ENCODE data around the gene KIF14. TPM values are rescaled to one million over a fixed set of nuclear protein-coding genes. Genes with fewer than 3 reads are reported as not detected.

Gene KIF14
- total RNA-seq, 1 experiment from 2014 or later, result 20.7 TPM

DNA sequence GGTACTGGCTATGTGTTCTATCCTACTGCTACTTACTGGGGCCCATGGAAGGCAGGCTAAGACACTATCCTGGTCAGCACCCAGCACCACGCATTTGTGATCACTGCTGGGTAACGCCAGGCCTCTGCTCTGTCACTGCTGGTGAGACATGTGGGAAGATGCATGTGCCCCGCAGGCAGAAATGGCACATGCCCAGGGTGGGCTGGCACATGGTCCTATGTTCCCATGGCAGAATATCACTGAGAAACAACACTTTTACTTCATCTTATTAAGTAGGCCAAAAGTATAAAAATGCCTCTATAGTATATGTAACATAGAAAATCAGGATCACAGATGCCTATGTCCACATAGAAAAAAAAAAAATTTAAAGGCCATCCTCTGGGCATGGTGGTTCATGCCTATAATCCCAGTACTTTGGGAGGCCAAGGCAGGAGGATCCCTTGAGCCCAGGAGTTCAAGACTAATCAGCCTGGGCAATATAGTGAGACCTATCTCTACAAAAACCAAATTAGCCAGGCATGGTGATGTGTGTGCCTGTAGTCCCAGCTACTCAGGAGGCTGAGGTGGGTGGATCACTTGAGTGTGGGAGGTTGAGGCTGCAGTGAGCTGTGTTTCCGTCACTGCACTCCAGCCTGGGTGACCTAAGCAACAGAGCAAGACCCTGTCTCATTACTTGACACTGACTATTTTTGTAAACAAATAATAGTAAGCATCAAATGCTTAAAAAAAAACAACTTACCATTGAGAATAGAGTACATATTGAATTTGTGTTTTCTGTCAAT lies 37.7 kb upstream of the KIF14 start:
- CTCF ChIA-PET, result interaction anchor here (1.0 kb wide), 1 partner anchor 22 kb away, joined by 3 read pairs; no protein-coding TSS in a partner anchor
- no peak for DNase-seq
- H3K4me1 Mint-ChIP-seq (ENCODE audit: low read depth, unreplicated experiment), result peaks cover 16% of the 10 kb centered on the region
- TF ChIP-seq, protein P1, sequence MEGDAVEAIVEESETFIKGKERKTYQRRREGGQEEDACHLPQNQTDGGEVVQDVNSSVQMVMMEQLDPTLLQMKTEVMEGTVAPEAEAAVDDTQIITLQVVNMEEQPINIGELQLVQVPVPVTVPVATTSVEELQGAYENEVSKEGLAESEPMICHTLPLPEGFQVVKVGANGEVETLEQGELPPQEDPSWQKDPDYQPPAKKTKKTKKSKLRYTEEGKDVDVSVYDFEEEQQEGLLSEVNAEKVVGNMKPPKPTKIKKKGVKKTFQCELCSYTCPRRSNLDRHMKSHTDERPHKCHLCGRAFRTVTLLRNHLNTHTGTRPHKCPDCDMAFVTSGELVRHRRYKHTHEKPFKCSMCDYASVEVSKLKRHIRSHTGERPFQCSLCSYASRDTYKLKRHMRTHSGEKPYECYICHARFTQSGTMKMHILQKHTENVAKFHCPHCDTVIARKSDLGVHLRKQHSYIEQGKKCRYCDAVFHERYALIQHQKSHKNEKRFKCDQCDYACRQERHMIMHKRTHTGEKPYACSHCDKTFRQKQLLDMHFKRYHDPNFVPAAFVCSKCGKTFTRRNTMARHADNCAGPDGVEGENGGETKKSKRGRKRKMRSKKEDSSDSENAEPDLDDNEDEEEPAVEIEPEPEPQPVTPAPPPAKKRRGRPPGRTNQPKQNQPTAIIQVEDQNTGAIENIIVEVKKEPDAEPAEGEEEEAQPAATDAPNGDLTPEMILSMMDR (IDR thresholded peaks at IDR 0.05; ENCODE audit: unreplicated experiment), result no peak
- intact Hi-C loops (cut with micrococcal nuclease; ENCODE audit: unreplicated experiment), result no loop called here
- no TSS peak for BruUV-seq (replicated peaks)
- H3K4me3 Mint-ChIP-seq (ENCODE audit: low read depth, unreplicated experiment), result no peak overlapping the region
- no peak overlapping the region for H3K27ac Mint-ChIP-seq (ENCODE audit: unreplicated experiment)
- no peaks in the 10 kb centered on the region for H3K27me3 Mint-ChIP-seq (ENCODE audit: unreplicated experiment)
- no peaks in the 10 kb centered on the region for H3K9me3 Mint-ChIP-seq (ENCODE audit: low read depth, unreplicated experiment)
- H3K36me3 Mint-ChIP-seq (ENCODE audit: insufficient read depth, unreplicated experiment), result no peaks in the 10 kb centered on the region

DNA sequence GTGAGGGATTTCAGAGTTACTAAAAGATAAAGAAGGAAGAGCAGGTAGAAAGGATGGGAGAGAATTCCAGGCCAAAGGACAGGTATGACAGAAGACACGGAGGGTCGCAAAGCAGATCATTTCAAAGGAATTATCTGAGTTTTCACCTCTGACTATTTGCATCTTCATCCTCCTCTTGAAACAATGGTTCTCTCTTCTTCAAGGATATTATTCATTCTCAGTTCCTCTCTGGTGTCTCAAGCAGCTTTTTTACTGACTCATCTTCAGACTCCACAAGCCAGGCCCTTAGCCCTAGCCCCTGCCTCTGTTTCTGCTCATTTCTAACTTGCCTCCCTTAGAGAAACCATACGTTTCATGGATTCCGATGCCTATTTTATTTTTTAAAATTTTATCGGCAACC lies 34.1 kb upstream of the KIF14 start:
- intact Hi-C loops (cut with micrococcal nuclease; ENCODE audit: unreplicated experiment), result no loop called here
- peaks cover 9% of the 10 kb centered on the region for H3K4me1 Mint-ChIP-seq (ENCODE audit: low read depth, unreplicated experiment)
- no peaks in the 10 kb centered on the region for H3K9me3 Mint-ChIP-seq (ENCODE audit: low read depth, unreplicated experiment)
- no TSS peak for BruUV-seq (replicated peaks)
- DNase-seq, result no peak
- no peaks in the 10 kb centered on the region for H3K27me3 Mint-ChIP-seq (ENCODE audit: unreplicated experiment)
- H3K36me3 Mint-ChIP-seq (ENCODE audit: insufficient read depth, unreplicated experiment), result no peaks in the 10 kb centered on the region
- CTCF ChIA-PET, result no interaction called here
- H3K27ac Mint-ChIP-seq (ENCODE audit: unreplicated experiment), result no peak overlapping the region
- TF ChIP-seq, protein P1 (IDR thresholded peaks at IDR 0.05; ENCODE audit: unreplicated experiment), result no peak
- no peak overlapping the region for H3K4me3 Mint-ChIP-seq (ENCODE audit: low read depth, unreplicated experiment)

DNA sequence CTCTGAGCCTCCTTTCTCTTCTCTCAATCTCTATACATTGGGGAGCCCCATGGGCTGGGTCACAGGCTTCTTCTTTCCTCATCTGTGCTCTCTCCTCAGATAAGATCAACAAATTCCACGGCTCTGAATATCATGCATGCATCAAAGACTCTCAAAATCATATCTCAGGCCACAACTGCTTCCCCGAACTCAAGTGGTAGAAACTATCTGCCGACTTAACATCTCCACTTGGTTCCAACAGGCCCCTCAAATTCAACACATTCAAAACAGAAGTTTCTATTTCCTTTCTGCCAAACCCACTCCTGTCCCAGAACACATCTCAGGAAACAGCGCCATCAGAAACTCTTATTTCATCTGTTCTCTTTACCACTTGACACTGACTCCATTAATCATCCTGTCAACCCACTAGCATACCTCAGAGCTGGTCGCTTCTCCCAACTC lies 32.5 kb upstream of the KIF14 start:
- no peaks in the 10 kb centered on the region for H3K4me1 Mint-ChIP-seq (ENCODE audit: low read depth, unreplicated experiment)
- DNase-seq, result no peak
- no peaks in the 10 kb centered on the region for H3K9me3 Mint-ChIP-seq (ENCODE audit: low read depth, unreplicated experiment)
- no peak overlapping the region for H3K4me3 Mint-ChIP-seq (ENCODE audit: low read depth, unreplicated experiment)
- BruUV-seq (replicated peaks), result no TSS peak
- H3K27ac Mint-ChIP-seq (ENCODE audit: unreplicated experiment), result no peak overlapping the region
- intact Hi-C loops (cut with micrococcal nuclease; ENCODE audit: unreplicated experiment), result no loop called here
- CTCF ChIA-PET, result interaction anchor here (0.5 to 0.7 kb wide), 2 partner anchors 9 to 23 kb away, joined by 4 to 6 read pairs; no protein-coding TSS in a partner anchor
- no peaks in the 10 kb centered on the region for H3K27me3 Mint-ChIP-seq (ENCODE audit: unreplicated experiment)
- TF ChIP-seq, protein P1 (IDR thresholded peaks at IDR 0.05; ENCODE audit: unreplicated experiment), result no peak
- peaks cover 3% of the 10 kb centered on the region for H3K36me3 Mint-ChIP-seq (ENCODE audit: insufficient read depth, unreplicated experiment)

DNA sequence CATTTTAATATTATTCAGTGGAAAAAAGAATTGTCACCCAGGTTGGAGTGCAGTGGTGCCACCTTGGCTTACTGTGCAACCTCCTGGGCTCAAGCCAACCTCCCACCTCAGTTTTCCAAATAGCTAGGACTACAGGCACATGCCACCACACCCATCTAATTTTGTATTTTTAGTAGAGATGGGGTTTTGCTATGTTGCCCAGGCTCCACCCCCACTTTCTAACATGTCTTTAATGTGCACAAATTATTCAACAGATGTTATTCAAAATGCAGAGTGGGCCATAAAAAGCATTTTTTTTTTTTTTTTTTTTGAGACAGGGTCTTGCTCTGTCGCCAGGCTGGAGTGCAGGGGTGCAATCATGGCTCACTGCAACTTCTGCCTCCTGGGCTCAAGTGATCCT lies 31.8 kb upstream of the KIF14 start:
- intact Hi-C loops (cut with micrococcal nuclease; ENCODE audit: unreplicated experiment), result no loop called here
- H3K36me3 Mint-ChIP-seq (ENCODE audit: insufficient read depth, unreplicated experiment), result peaks cover 5% of the 10 kb centered on the region

More for the DNA sequence above, 31.8 kb upstream of the KIF14 start:
- no peaks in the 10 kb centered on the region for H3K4me1 Mint-ChIP-seq (ENCODE audit: low read depth, unreplicated experiment)
- H3K9me3 Mint-ChIP-seq (ENCODE audit: low read depth, unreplicated experiment), result no peaks in the 10 kb centered on the region
- BruUV-seq (replicated peaks), result no TSS peak
- H3K27me3 Mint-ChIP-seq (ENCODE audit: unreplicated experiment), result no peaks in the 10 kb centered on the region
- TF ChIP-seq, protein P1 (IDR thresholded peaks at IDR 0.05; ENCODE audit: unreplicated experiment), result no peak
- no peak overlapping the region for H3K4me3 Mint-ChIP-seq (ENCODE audit: low read depth, unreplicated experiment)
- CTCF ChIA-PET, result interaction anchor here (0.6 to 0.7 kb wide), 2 partner anchors 17 to 22 kb away, joined by 3 to 4 read pairs; no protein-coding TSS in a partner anchor
- H3K27ac Mint-ChIP-seq (ENCODE audit: unreplicated experiment), result no peak overlapping the region
- DNase-seq, result no peak
